Tibial nerve (tissue), 4 donors: Measurements from ENCODE around the gene SLCO3A1.

ENCODE experiments used
- EP300 ChIP-seq, 2 donors: sonication (generic); formaldehyde crosslinking; IDR thresholded peaks; one replicate each; pipeline ENCODE4 v1.6.1; 2017; ENCODE audit warnings: antibody characterized with exemption in 2 of 2, mild to moderate bottlenecking in 1 of 2
- POLR2A ChIP-seq, 2 donors: fragments of 450-650 bp; IDR thresholded peaks; one replicate each; pipeline ENCODE4 v1.6.1; 2017; ENCODE audit warnings: antibody characterized with exemption in 2 of 2, mild to moderate bottlenecking in 2 of 2, moderate library complexity in 2 of 2
- TF ChIP-seq, protein P1 (sequence below), 5 experiments: fragments of 200-600 bp in 3 of 5; fragments of 450-650 bp in 2 of 5; sonication (generic) in 3 of 5; IDR thresholded peaks; one replicate each; pipeline ENCODE4 v1.5.1; 2016 to 2019; ENCODE audit warnings: antibody characterized with exemption in 5 of 5, mild to moderate bottlenecking in 3 of 5, moderate library complexity in 2 of 5

DNA sequence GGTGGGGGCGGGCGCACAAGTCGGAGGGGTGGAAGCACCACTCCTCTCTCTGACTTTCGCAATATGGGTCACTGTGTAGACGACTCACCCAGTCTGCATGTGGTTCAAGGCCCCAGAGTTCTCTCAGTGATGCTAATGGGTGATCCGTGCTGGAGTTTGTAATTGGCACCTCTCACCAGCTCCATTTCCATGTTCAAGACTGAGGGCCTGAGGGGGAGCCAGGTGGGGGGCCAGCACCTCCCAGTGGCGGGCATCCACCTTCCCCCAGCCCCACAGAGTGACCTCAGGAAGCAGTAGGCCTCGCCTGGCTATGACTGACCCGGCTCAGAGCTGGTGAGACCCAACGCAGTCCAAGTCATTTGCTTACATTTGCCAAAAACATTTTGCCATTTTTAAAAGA lies 310.1 kb downstream of the SLCO3A1 start:
- TF ChIP-seq, protein P1, sequence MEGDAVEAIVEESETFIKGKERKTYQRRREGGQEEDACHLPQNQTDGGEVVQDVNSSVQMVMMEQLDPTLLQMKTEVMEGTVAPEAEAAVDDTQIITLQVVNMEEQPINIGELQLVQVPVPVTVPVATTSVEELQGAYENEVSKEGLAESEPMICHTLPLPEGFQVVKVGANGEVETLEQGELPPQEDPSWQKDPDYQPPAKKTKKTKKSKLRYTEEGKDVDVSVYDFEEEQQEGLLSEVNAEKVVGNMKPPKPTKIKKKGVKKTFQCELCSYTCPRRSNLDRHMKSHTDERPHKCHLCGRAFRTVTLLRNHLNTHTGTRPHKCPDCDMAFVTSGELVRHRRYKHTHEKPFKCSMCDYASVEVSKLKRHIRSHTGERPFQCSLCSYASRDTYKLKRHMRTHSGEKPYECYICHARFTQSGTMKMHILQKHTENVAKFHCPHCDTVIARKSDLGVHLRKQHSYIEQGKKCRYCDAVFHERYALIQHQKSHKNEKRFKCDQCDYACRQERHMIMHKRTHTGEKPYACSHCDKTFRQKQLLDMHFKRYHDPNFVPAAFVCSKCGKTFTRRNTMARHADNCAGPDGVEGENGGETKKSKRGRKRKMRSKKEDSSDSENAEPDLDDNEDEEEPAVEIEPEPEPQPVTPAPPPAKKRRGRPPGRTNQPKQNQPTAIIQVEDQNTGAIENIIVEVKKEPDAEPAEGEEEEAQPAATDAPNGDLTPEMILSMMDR (IDR thresholded peaks at IDR 0.05), result no peak
- TF ChIP-seq EP300 (IDR thresholded peaks at IDR 0.05) (no peak), POLR2A (IDR thresholded peaks at IDR 0.05) (no peak)
